PC-9 (cell line): ENCODE results near the gene GBE1. TPM values are rescaled to one million over a fixed set of nuclear protein-coding genes. Genes with fewer than 3 reads are reported as not detected.

Experiments
- BruUV-seq: library from RNA; stranded (reverse); fragments of 400-500 nt; replicated peaks from 2 replicates; lab custom pipeline; 2021; lab: Mats Ljungman, UMichigan
- CTCF ChIA-PET: fragments of 300-600 bp; sonication (Branson Sonifier 250); formaldehyde crosslinking; loops from one replicate; lab custom pipeline; 2022; ENCODE audit warnings: antibody characterized with exemption; lab: Charles Lee
- POLR2A ChIA-PET: fragments of 300-600 bp; sonication (Branson Sonifier 250); formaldehyde crosslinking; loops from one replicate; lab custom pipeline; 2022; ENCODE audit warnings: antibody characterized with exemption; ENCODE audit not compliant: unreplicated experiment; lab: Charles Lee
- DNase-seq, 2 experiments: peaks; one replicate each; pipeline versions ENCODE4 v3.0.0 to v3.0.0-alpha.2; 2015 to 2022; ENCODE audit warnings: mixed read lengths in 1 of 2
- H2AFZ ChIP-seq: fragments of 200-600 bp; sonication (generic); 2 replicates; pipeline ENCODE4 v1.8.1; 2017; ENCODE audit warnings: antibody characterized with exemption
- H3F3A ChIP-seq: fragments of 200-600 bp; sonication (generic); 2 replicates; pipeline ENCODE4 v1.8.1; 2017; ENCODE audit warnings: antibody characterized with exemption, mild to moderate bottlenecking, low read depth; ENCODE audit not compliant: insufficient read depth
- H3K27ac ChIP-seq: fragments of 200-600 bp; sonication (generic); 2 replicates; pipeline ENCODE4 v1.6.1; 2016; ENCODE audit warnings: mixed run types
- H3K27me3 ChIP-seq: fragments of 200-600 bp; sonication (generic); 2 replicates; pipeline ENCODE4 v1.6.1; 2016; ENCODE audit warnings: low read depth, mixed run types; ENCODE audit not compliant: insufficient read depth
- H3K36me3 ChIP-seq: fragments of 200-600 bp; sonication (generic); 2 replicates; pipeline ENCODE4 v1.6.1; 2016; ENCODE audit warnings: low read depth, mixed run types
- H3K4me1 ChIP-seq: fragments of 200-600 bp; sonication (generic); replicated peaks from 2 replicates; pipeline ENCODE4 v1.6.1; 2016; ENCODE audit warnings: mixed run types; ENCODE audit not compliant: insufficient read depth
- H3K4me2 ChIP-seq: fragments of 200-600 bp; sonication (generic); 2 replicates; pipeline ENCODE4 v1.6.1; 2017; ENCODE audit warnings: mixed run types
- H3K4me3 ChIP-seq: fragments of 200-600 bp; sonication (generic); 2 replicates; pipeline ENCODE4 v1.6.1; 2016; ENCODE audit warnings: mixed run types
- H3K79me2 ChIP-seq: fragments of 200-600 bp; sonication (generic); 2 replicates; pipeline ENCODE4 v1.6.1; 2017; ENCODE audit warnings: low read depth, mixed run types
- H3K9me2 ChIP-seq: fragments of 200-600 bp; sonication (generic); 2 replicates; pipeline ENCODE4 v1.8.1; 2017; ENCODE audit warnings: mild to moderate bottlenecking; ENCODE audit not compliant: insufficient read depth
- H3K9me3 ChIP-seq: fragments of 200-600 bp; sonication (generic); 2 replicates; pipeline ENCODE4 v1.8.1; 2016; ENCODE audit warnings: low read depth; ENCODE audit not compliant: insufficient read depth
- H4K20me1 ChIP-seq: fragments of 200-600 bp; sonication (generic); 2 replicates; pipeline ENCODE4 v1.8.1; 2017; ENCODE audit not compliant: insufficient read depth
- CTCF ChIP-seq: fragments of 200-600 bp; sonication (generic); conservative IDR thresholded peaks from 2 replicates; pipeline ENCODE4 v1.6.1; 2017; ENCODE audit warnings: mixed run types, antibody characterized with exemption, mild to moderate bottlenecking, moderate library complexity
- EZH2 ChIP-seq: fragments of 200-600 bp; sonication (generic); IDR thresholded peaks from 2 replicates; pipeline ENCODE4 v1.8.0; 2017; ENCODE audit warnings: antibody characterized with exemption, low read depth
- intact Hi-C: fragments of 100-400 bp; cut with micrococcal nuclease; formaldehyde crosslinking; loops from one replicate; pipeline ENCODE4 v1.10.0; 2022; ENCODE audit not compliant: unreplicated experiment
- total RNA-seq: library from RNA; stranded (reverse); gene quantifications from 2 replicates; pipeline ENCODE4 v1.2.3, GENCODE V29; 2021

The GBE1 gene
- total RNA-seq, 1 experiment from 2014 or later: 31.2 TPM

DNA sequence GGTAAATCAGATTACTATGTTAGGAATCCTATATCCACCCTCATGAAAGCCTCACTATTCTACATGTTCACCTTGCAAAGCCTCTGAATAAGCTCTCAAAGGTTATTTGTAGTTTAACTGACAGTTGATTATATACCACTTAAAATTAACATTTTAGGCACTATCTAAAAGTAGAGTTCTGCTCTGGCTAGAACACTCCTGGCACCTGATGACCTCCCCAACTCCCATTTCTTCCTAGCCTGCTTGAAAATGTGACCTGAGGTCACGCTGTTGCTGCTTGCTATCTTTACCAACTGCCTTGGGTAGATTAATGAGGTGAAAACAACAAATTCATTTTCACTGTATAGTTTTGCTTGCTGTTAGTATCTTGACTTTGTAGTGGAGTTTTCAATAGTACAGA, 220.7 kb downstream of the GBE1 start:
- H3K4me1 ChIP-seq: no peaks in the 10 kb centered on the region
- POLR2A ChIA-PET: no interaction called here
- H3K4me3 ChIP-seq: no peak overlapping the region
- TF ChIP-seq CTCF (no peak), EZH2 (no peak)
- BruUV-seq: no TSS peak
- H3K9me3 ChIP-seq: no peaks in the 10 kb centered on the region
- intact Hi-C loops: no loop called here
- CTCF ChIA-PET: no interaction called here
- H3F3A ChIP-seq: no peaks in the 10 kb centered on the region
- no peak overlapping the region for H3K4me2 ChIP-seq
- no peaks in the 10 kb centered on the region for H3K27me3 ChIP-seq
- no peaks in the 10 kb centered on the region for H3K36me3 ChIP-seq
- no peak for DNase-seq
- no peaks in the 10 kb centered on the region; the same call in 1 of the 2 replicates for H4K20me1 ChIP-seq
- H2AFZ ChIP-seq: no peak overlapping the region
- H3K9me2 ChIP-seq: no peaks in the 10 kb centered on the region
- no peak overlapping the region for H3K27ac ChIP-seq
- no peaks in the 10 kb centered on the region for H3K79me2 ChIP-seq

- Histone ChIP-seq H3K4me1 (no peaks in the 10 kb centered on the region), H2AFZ (no peak overlapping the region), H3K79me2 (no peaks in the 10 kb centered on the region), H3K27me3 (no peaks in the 10 kb centered on the region), H3K36me3 (no peaks in the 10 kb centered on the region), H3K9me3 (no peaks in the 10 kb centered on the region), H3K27ac (no peak overlapping the region), H3K4me2 (no peak overlapping the region), H3K9me2 (no peaks in the 10 kb centered on the region), H3K4me3 (no peak overlapping the region), H3F3A (no peaks in the 10 kb centered on the region), H4K20me1 (no peaks in the 10 kb centered on the region; the same call in 1 of the 2 replicates)
- DNase-seq: no peak
- ChIA-PET CTCF (no interaction called here), POLR2A (no interaction called here)
- intact Hi-C loops: no loop called here
- TF ChIP-seq EZH2 (no peak), CTCF (no peak)
- no TSS peak for BruUV-seq
Observed at GRCh38 chr3:81531846-81532245, 229.6 kb downstream of the GBE1 start.

- Histone ChIP-seq H2AFZ (no peak overlapping the region), H3K9me3 (no peaks in the 10 kb centered on the region), H3K9me2 (no peaks in the 10 kb centered on the region), H3K27ac (no peak overlapping the region), H3F3A (no peaks in the 10 kb centered on the region), H3K36me3 (no peaks in the 10 kb centered on the region), H4K20me1 (no peaks in the 10 kb centered on the region; the same call in 1 of the 2 replicates), H3K79me2 (no peaks in the 10 kb centered on the region), H3K4me3 (no peak overlapping the region), H3K4me2 (no peak overlapping the region), H3K27me3 (no peaks in the 10 kb centered on the region), H3K4me1 (no peaks in the 10 kb centered on the region)
- intact Hi-C loops: no loop called here
- ChIA-PET POLR2A (no interaction called here), CTCF (no interaction called here)
- no peak for DNase-seq
- BruUV-seq: no TSS peak
- TF ChIP-seq EZH2 (no peak), CTCF (no peak)
Observed at GRCh38 chr3:81531263-81531662, 230.2 kb downstream of the GBE1 start.
